ENCODE measurements around the gene RAPGEF1.

DNA sequence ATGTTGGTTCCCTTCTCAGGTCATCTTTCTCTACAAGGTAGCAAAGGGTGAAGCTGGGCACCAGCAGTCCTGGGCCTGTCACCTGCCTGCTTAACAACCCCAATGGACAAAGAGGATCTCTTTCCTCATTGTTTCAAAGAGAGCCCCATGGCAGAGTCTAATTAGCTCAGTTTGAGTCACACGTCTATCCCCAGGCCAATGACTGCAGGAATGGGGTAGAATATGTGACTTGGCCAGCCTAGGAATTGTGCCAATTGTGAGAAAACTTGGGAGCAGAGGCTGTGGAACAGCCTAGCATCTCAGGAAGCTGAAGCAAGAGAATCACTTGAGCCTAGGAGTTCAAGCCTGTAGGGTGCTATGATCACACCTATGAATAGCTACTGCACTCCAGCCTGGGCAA is 3.6 kb upstream of the RAPGEF1 start:
- TF ChIP-seq, protein P1, sequence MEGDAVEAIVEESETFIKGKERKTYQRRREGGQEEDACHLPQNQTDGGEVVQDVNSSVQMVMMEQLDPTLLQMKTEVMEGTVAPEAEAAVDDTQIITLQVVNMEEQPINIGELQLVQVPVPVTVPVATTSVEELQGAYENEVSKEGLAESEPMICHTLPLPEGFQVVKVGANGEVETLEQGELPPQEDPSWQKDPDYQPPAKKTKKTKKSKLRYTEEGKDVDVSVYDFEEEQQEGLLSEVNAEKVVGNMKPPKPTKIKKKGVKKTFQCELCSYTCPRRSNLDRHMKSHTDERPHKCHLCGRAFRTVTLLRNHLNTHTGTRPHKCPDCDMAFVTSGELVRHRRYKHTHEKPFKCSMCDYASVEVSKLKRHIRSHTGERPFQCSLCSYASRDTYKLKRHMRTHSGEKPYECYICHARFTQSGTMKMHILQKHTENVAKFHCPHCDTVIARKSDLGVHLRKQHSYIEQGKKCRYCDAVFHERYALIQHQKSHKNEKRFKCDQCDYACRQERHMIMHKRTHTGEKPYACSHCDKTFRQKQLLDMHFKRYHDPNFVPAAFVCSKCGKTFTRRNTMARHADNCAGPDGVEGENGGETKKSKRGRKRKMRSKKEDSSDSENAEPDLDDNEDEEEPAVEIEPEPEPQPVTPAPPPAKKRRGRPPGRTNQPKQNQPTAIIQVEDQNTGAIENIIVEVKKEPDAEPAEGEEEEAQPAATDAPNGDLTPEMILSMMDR (IDR thresholded peaks at IDR 0.05): no peak
- TF ChIP-seq POLR2AphosphoS5 (IDR thresholded peaks at IDR 0.05; ENCODE audit: insufficient read depth in 1 of 2, low read depth in 1 of 2): no peak
- TF ChIP-seq POLR2A (IDR thresholded peaks at IDR 0.05): no peak

All from vagina (tissue), 2 donors.